PC-3 (cell line): ENCODE data around the gene OVOL3. TPM values are rescaled to one million over a fixed set of nuclear protein-coding genes. Genes with fewer than 3 reads are reported as not detected.

Source experiments
- ATAC-seq: fragments of 200-7000 bp; cut with Tn5 transposase; 2 replicates; pipeline ENCODE4 v1.9.1; 2020; ENCODE audit warnings: mild to moderate bottlenecking, moderate library complexity
- BruUV-seq: library from RNA; stranded (reverse); fragments of 400-500 nt; replicated peaks from 2 replicates; lab custom pipeline; 2021; lab: Mats Ljungman, UMichigan
- CTCF ChIA-PET: fragments of 300-600 bp; sonication (Branson Sonifier 250); formaldehyde crosslinking; loops from one replicate; lab custom pipeline; 2022; ENCODE audit warnings: antibody characterized with exemption; lab: Charles Lee
- POLR2A ChIA-PET: fragments of 300-600 bp; sonication (Branson Sonifier 250); formaldehyde crosslinking; loops from one replicate; lab custom pipeline; 2022; ENCODE audit warnings: antibody characterized with exemption; ENCODE audit not compliant: unreplicated experiment; lab: Charles Lee
- DNase-seq: peaks from one replicate; pipeline ENCODE4 v3.0.0-alpha.2; 2015
- H2AFZ ChIP-seq: fragments of 300-600 bp; sonication (generic); 2 replicates; pipeline ENCODE4 v1.6.0; 2016; ENCODE audit warnings: antibody characterized with exemption, low read length
- H3F3A ChIP-seq: fragments of 300-600 bp; sonication (generic); one replicate; pipeline ENCODE4 v1.6.0; 2017; ENCODE audit warnings: antibody characterized with exemption, low read length, control low read depth, mild to moderate bottlenecking; ENCODE audit not compliant: unreplicated experiment
- H3K27ac ChIP-seq: fragments of 300-600 bp; sonication (generic); 2 replicates; pipeline ENCODE4 v1.5.1; 2016; ENCODE audit warnings: mild to moderate bottlenecking, low read length
- H3K27me3 ChIP-seq: fragments of 300-600 bp; sonication (generic); 2 replicates; pipeline ENCODE4 v1.6.1; 2016; ENCODE audit warnings: low read length, mixed read lengths
- H3K36me3 ChIP-seq: fragments of 300-600 bp; sonication (generic); 2 replicates; pipeline ENCODE4 v1.6.1; 2016; ENCODE audit warnings: low read depth, mixed run types, low read length, mixed read lengths
- H3K4me1 ChIP-seq: fragments of 300-600 bp; sonication (generic); 2 replicates; pipeline ENCODE4 v1.5.1; 2016; ENCODE audit warnings: low read length; ENCODE audit not compliant: insufficient read depth
- H3K4me2 ChIP-seq: fragments of 300-600 bp; sonication (generic); 2 replicates; pipeline ENCODE4 v1.6.0; 2016; ENCODE audit warnings: low read length
- H3K4me3 ChIP-seq: fragments of 300-600 bp; sonication (generic); 2 replicates; pipeline ENCODE4 v1.5.1; 2016; ENCODE audit warnings: mild to moderate bottlenecking, low read length, mixed read lengths
- H3K79me2 ChIP-seq: fragments of 300-600 bp; sonication (generic); 2 replicates; pipeline ENCODE4 v1.6.1; 2017; ENCODE audit warnings: low read length, mixed read lengths
- H3K9ac ChIP-seq: fragments of 300-600 bp; sonication (generic); 2 replicates; pipeline ENCODE4 v1.6.0; 2016; ENCODE audit warnings: mild to moderate bottlenecking, low read length
- H3K9me2 ChIP-seq: fragments of 300-600 bp; sonication (generic); replicated peaks from 2 replicates; pipeline ENCODE4 v1.6.1; 2016; ENCODE audit warnings: mixed run types, low read length, mixed read lengths
- H3K9me3 ChIP-seq: fragments of 300-600 bp; sonication (generic); 2 replicates; pipeline ENCODE4 v1.6.1; 2016; ENCODE audit warnings: low read length, mixed read lengths
- H4K20me1 ChIP-seq: fragments of 300-600 bp; sonication (generic); 2 replicates; pipeline ENCODE4 v1.6.1; 2016; ENCODE audit warnings: low read length, mixed read lengths
- CTCF ChIP-seq: fragments of 300-600 bp; sonication (generic); conservative IDR thresholded peaks from 2 replicates; pipeline ENCODE4 v1.5.1; 2017; ENCODE audit warnings: antibody characterized with exemption, low read depth, mild to moderate bottlenecking, low read length
- EZH2 ChIP-seq: fragments of 300-600 bp; sonication (generic); IDR thresholded peaks from one replicate; pipeline ENCODE4 v1.6.1; 2017; ENCODE audit warnings: antibody characterized with exemption, mild to moderate bottlenecking, low read length; ENCODE audit not compliant: unreplicated experiment
- EZH2phosphoT487 ChIP-seq: fragments of 300-600 bp; sonication (generic); IDR thresholded peaks from 2 replicates; pipeline ENCODE4 v1.6.1; 2018; ENCODE audit warnings: mild to moderate bottlenecking, antibody characterized with exemption, low read length, borderline replicate concordance
- intact Hi-C: fragments of 100-400 bp; cut with micrococcal nuclease; formaldehyde crosslinking; loops from 2 replicates; pipeline ENCODE4 v1.9.0; 2023
- total RNA-seq: library from RNA; depleted of rRNA; stranded (reverse); fragments of >200 nt; gene quantifications from 2 replicates; pipeline ENCODE4 v1.2.3, GENCODE V29; 2014; rRNA removed

The OVOL3 gene
- total RNA-seq, 1 experiment from 2014 or later, result not detected

GRCh38 chr19:36160821-36161596, 50.1 kb downstream of the OVOL3 start:
- DNase-seq (no peak), ATAC-seq (no peak)
- H3K4me1 ChIP-seq, result no peaks in the 10 kb centered on the region
- 0 out of 2 replicates have a peak, but pooled peaks cover 4% of the 10 kb centered on the region for H3K36me3 ChIP-seq
- no TSS peak for BruUV-seq
- no peak overlapping the region for H3K4me3 ChIP-seq
- intact Hi-C loops, result no loop called here
- no peak overlapping the region for H3K4me2 ChIP-seq
- H3K9ac ChIP-seq, result no peak overlapping the region
- no peaks in the 10 kb centered on the region for H3F3A ChIP-seq
- no peak overlapping the region for H2AFZ ChIP-seq
- H3K27ac ChIP-seq, result no peak overlapping the region
- no peaks in the 10 kb centered on the region for H3K27me3 ChIP-seq
- no peaks in the 10 kb centered on the region for H3K79me2 ChIP-seq
- no peaks in the 10 kb centered on the region for H3K9me3 ChIP-seq
- CTCF ChIA-PET, result interaction anchor here (0.7 kb wide), 1 partner anchor 525 kb away, joined by 4 read pairs; no protein-coding TSS in a partner anchor
- TF ChIP-seq EZH2, result no peak
- no peak for TF ChIP-seq CTCF
- TF ChIP-seq EZH2phosphoT487, result no peak
- POLR2A ChIA-PET, result no interaction called here
- H4K20me1 ChIP-seq, result no peaks in the 10 kb centered on the region
- no peaks in the 10 kb centered on the region for H3K9me2 ChIP-seq

Other genes with a start within 250 kb of the OVOL3 start
- gene APLP1, start 242.6 kb upstream of the OVOL3 start, total RNA-seq, result 21.1 and 23.2 TPM in 2 replicates
- 9.0 and 10.6 TPM in 2 replicates for gene NFKBID, start 210.6 kb upstream of the OVOL3 start, total RNA-seq
- not detected in 2 replicates for gene HCST, start 208.6 kb upstream of the OVOL3 start, total RNA-seq
- gene TYROBP, start 202.8 kb upstream of the OVOL3 start, total RNA-seq, result not detected in 2 replicates
- 4.1 and 4.8 TPM in 2 replicates for gene LRFN3, start 174.8 kb upstream of the OVOL3 start, total RNA-seq
- gene SDHAF1, start 116.0 kb upstream of the OVOL3 start, total RNA-seq, result 24.5 and 38.1 TPM in 2 replicates
- 0.77 and 1.9 TPM in 2 replicates for gene SYNE4, start 102.3 kb upstream of the OVOL3 start, total RNA-seq
- 38.4 and 39.3 TPM in 2 replicates for gene ALKBH6, start 96.9 kb upstream of the OVOL3 start, total RNA-seq
- 0.07 TPM in 1 of 2 replicates, not detected in the other for gene CLIP3, start 78.3 kb upstream of the OVOL3 start, total RNA-seq
- gene THAP8, start 56.9 kb upstream of the OVOL3 start, total RNA-seq, result 0.95 and 2.1 TPM in 2 replicates
- 13.3 and 13.9 TPM in 2 replicates for gene WDR62, start 56.2 kb upstream of the OVOL3 start, total RNA-seq
- gene POLR2I, start 3.7 kb downstream of the OVOL3 start, total RNA-seq, result 191 and 250 TPM in 2 replicates
- gene TBCB, start 4.3 kb downstream of the OVOL3 start, total RNA-seq, result 260 and 332 TPM in 2 replicates
- 329 and 339 TPM in 2 replicates for gene CAPNS1, start 28.9 kb downstream of the OVOL3 start, total RNA-seq
- not detected in 2 replicates for gene COX7A1, start 41.3 kb downstream of the OVOL3 start, total RNA-seq
- gene ZNF565, start 103.5 kb downstream of the OVOL3 start, total RNA-seq, result 3.0 and 3.1 TPM in 2 replicates
- 78.4 and 83.1 TPM in 2 replicates for gene ZNF146, start 104.0 kb downstream of the OVOL3 start, total RNA-seq